Measurements from ENCODE around the gene CCDC141. TPM values are rescaled to one million over a fixed set of nuclear protein-coding genes. Genes with fewer than 3 reads are reported as not detected.

Gene CCDC141
- total and polyA plus RNA-seq, 2 of the 13 experiments (the other 11 are each of a cell fraction or from before 2014, with no cell fraction given) = not detected

DNA sequence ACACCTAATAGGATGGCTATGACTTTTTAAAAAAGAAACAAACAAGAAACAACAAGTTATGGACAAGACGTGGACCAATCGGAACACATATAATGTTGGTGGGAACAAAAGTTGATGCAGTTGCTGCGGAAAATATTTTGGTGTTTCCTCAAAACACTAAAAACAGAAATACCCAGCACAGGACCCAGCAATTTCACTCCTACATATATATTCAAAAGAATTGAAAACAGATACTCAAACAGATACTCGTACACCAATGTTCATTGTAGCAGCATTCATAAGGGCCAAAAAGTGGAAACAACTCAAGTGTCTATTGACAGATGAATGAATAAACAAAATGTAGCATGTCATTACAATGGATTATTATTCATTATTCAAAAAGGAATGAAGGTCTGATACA lies 12.1 kb downstream of the CCDC141 start (continued):
- no peak for TF ChIP-seq CSRNP1 (CRISPR knock-in tag; IDR thresholded peaks at IDR 0.05)

GRCh38 chr2:179036353-179036905 lies 13.5 kb downstream of the CCDC141 start:
- 8% methylated on average over 4 of the region's 4 CpGs for whole genome bisulfite sequencing (ENCODE audit: low lambda C conversion rate)
- no peaks in the 10 kb centered on the region for H3K36me3 ChIP-seq (replicated peaks in 1 of 2; ENCODE audit: control insufficient read depth in 1 of 2, insufficient read depth in 2 of 2, low read length in 2 of 2)
- H3K4me2 ChIP-seq (ENCODE audit: low read depth, low read length) = no peak overlapping the region
- CTCF ChIA-PET (ENCODE audit: low intra/inter-chr PET ratio, low total read pairs) = no interaction called here
- no peaks in the 10 kb centered on the region for H3K4me1 ChIP-seq (ENCODE audit: insufficient read depth, low read length)
- POLR2A ChIA-PET = no interaction called here
- H2AFZ ChIP-seq (ENCODE audit: low read length) = no peak overlapping the region
- no peak for FAIRE-seq
- no peak overlapping the region for H3K4me3 ChIP-seq (replicated peaks in 1 of 3; ENCODE audit: insufficient read depth in 1 of 3, low read depth in 2 of 3, low read length in 3 of 3)
- in situ Hi-C loops (cut with HindIII; ENCODE audit: extremely low pct_ligation_motif_present, low pct_unique_long_range_greater_than_20kb) = no loop called here
- H3K27me3 ChIP-seq (ENCODE audit: control insufficient read depth in 1 of 2, insufficient read depth in 2 of 2, low read length in 2 of 2) = no peaks in the 10 kb centered on the region
- intact Hi-C loops (cut with micrococcal nuclease; ENCODE audit: unreplicated experiment) = no loop called here
- no TSS peak for BruUV-seq (replicated peaks)
- no peaks in the 10 kb centered on the region for H4K20me1 ChIP-seq (ENCODE audit: insufficient read depth, low read length)
- H3K9ac ChIP-seq (ENCODE audit: insufficient read depth, low read depth, low read length) = no peak overlapping the region
- DNase-seq (ENCODE audit: low spot score) = no peak
- no peak overlapping the region for H3K27ac ChIP-seq (ENCODE audit: extremely low read length, insufficient read depth, low read length)
- H3K79me2 ChIP-seq (ENCODE audit: insufficient read depth, low read length) = no peaks in the 10 kb centered on the region
- ATAC-seq = no peak
- H3K9me3 ChIP-seq (ENCODE audit: low read length) = no peaks in the 10 kb centered on the region
- TF ChIP-seq MED1 (CRISPR knock-in tag; IDR thresholded peaks at IDR 0.05) (no peak), ZKSCAN5 (CRISPR knock-in tag; IDR thresholded peaks at IDR 0.05) (no peak), MLXIP (CRISPR knock-in tag; IDR thresholded peaks at IDR 0.05; ENCODE audit: borderline replicate concordance) (no peak), ZMAT5 (CRISPR knock-in tag; IDR thresholded peaks at IDR 0.05; ENCODE audit: borderline replicate concordance, low read depth) (no peak), PTBP1 (IDR thresholded peaks at IDR 0.05; ENCODE audit: low read depth, low read length, poor library complexity, severe bottlenecking) (no peak), ZNF562 (CRISPR knock-in tag; IDR thresholded peaks at IDR 0.05; ENCODE audit: borderline replicate concordance) (no peak), MAZ (IDR thresholded peaks at IDR 0.05; ENCODE audit: borderline replicate concordance, low read depth, low read length) (no peak), MAZ (CRISPR knock-in tag; IDR thresholded peaks at IDR 0.05; ENCODE audit: low read depth) (no peak), PITX1 (CRISPR knock-in tag; IDR thresholded peaks at IDR 0.05) (no peak), ZNF205 (CRISPR knock-in tag; IDR thresholded peaks at IDR 0.05) (no peak), ZNF282 (IDR thresholded peaks at IDR 0.05; ENCODE audit: partially characterized antibody) (no peak)
- TF ChIP-seq, protein P1, sequence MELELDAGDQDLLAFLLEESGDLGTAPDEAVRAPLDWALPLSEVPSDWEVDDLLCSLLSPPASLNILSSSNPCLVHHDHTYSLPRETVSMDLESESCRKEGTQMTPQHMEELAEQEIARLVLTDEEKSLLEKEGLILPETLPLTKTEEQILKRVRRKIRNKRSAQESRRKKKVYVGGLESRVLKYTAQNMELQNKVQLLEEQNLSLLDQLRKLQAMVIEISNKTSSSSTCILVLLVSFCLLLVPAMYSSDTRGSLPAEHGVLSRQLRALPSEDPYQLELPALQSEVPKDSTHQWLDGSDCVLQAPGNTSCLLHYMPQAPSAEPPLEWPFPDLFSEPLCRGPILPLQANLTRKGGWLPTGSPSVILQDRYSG (CRISPR knock-in tag; IDR thresholded peaks at IDR 0.05) = no peak
- TF ChIP-seq, protein P2, sequence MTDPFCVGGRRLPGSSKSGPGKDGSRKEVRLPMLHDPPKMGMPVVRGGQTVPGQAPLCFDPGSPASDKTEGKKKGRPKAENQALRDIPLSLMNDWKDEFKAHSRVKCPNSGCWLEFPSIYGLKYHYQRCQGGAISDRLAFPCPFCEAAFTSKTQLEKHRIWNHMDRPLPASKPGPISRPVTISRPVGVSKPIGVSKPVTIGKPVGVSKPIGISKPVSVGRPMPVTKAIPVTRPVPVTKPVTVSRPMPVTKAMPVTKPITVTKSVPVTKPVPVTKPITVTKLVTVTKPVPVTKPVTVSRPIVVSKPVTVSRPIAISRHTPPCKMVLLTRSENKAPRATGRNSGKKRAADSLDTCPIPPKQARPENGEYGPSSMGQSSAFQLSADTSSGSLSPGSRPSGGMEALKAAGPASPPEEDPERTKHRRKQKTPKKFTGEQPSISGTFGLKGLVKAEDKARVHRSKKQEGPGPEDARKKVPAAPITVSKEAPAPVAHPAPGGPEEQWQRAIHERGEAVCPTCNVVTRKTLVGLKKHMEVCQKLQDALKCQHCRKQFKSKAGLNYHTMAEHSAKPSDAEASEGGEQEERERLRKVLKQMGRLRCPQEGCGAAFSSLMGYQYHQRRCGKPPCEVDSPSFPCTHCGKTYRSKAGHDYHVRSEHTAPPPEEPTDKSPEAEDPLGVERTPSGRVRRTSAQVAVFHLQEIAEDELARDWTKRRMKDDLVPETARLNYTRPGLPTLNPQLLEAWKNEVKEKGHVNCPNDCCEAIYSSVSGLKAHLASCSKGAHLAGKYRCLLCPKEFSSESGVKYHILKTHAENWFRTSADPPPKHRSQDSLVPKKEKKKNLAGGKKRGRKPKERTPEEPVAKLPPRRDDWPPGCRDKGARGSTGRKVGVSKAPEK (CRISPR knock-in tag; IDR thresholded peaks at IDR 0.05; ENCODE audit: borderline replicate concordance) = no peak
